Amniotic stem cell (primary cell): ENCODE results near the gene RARRES2.
"Not testable (repeated sequence)": the region's sequence is repeated elsewhere in the genome, so short reads cannot be mapped to it uniquely, and the experiment has no call there.

Experiments
- DNase-seq: peaks from one replicate; lab custom pipeline; 2025; lab: John Stamatoyannopoulos, UW

The RARRES2 gene

DNA sequence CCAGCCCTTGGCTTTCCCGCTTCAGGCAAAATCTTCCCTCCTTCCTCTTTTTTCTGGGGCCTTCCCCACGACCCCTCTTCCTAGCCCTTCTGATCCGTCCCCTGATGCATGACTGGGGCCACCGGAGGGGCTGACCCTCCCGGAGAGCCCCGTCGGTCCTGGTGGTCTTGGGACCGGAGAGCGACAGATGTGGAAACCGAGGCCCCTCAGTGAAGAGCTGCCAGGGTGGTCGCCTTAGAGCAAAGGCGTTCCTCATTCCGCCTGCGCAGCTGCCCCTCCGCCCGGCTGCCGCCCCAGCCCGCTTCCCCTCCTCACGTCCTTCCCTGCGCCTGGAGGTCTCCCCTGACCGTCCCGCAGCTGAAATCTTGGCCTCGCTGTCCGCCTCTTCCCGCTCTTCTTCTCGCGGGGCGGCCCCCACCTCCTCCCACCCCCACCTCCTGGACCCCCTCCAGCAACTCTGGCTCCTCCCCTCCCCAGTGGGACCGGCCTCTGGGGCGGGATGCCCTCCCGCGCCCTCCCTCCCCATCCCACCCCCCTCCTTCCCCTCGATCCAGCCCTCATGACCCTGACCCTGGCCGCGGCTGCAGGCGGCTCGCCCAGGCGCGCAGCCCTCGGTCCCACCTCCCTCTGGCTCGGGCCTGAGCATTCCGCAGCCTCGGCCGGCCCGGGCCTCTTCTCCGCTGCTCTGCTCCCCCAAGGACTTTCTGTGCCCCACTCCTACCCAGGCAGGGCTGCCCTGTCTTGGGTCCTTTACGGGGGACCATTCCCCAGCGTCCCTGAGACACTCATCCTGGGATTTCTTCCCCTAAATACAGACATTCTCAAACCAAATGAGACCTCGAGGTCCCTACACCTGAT lies at the start of gene RARRES2:
Gene RARRES2 (minus strand): TSS at position 367 of the 858 bp plus-strand sequence. CDS start 1,020 bp downstream, outside the sequence.
- no peak for DNase-seq

DNA sequence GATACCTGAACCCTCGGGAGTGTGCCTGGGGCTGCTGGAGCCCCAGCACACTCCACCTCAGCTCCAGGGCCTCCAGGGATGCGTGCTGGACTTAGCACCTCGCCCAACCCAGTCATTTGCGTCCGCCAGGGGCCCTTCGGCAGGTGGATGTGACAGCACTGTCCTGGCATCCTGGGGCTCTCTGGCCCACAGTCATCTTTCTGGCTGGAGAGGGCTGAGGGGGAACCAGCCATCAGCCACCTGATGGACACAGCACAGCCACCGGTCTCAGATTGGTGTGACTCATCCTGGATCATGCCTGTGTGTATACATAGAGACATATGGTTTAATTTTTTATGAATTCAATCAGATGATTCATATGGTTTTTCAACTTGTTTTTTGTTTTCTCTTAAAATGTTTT lies 48.8 kb upstream of the RARRES2 start:
- DNase-seq, result no peak

DNA sequence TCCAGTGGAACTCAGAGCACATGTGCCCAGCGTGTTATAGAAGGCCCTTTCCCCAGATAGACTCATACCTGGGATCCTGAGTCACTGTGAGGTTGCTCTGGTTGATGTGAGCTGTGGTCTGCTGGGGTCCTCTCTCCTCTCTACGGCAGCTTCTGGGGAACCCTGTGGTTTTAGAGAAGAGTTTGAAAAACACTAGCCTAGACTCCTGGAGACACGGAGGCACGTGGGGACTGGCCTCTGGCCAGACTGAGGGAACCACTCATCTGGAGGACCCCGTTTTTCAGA lies 48.0 kb upstream of the RARRES2 start:
- DNase-seq, result no peak

DNA sequence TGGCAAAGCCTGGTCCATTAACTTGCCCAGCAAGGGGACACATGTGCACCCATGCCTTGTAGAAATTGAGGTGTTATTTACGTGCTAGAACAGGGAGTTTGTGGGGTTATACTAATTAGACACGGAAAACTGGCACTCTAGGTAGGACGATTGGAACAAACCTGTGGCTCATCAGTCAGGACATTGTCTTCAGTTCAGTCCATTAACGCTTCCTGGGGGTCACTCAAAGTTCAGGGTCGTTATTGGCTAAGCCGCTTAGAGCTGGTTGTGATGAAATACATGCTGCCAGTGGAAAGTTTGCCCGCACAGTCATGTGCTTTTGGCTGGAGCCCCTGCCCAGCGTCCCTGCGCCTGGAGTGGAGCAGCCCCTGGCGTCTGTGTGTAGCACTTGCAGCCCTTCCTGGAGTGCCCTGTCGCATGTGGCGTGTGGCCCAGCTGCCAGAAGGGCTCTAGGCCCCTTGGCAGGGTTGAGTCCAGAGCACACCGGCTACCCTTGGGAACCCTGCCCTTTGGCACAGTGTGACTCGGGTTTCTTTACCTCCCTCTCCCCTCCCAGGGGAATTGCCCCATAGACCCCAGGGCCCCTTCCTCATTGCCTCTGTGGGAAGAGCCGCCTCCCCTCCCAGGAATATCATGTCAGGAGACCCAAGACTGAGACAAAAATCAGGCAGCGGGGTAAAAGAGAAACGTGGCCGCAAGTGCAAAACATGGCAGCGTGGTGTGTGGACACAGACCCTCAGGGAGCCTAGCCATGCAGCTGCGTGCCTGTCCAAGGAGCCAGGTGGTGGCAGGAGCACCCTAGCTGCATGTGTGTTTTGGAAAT lies 47.5 kb upstream of the RARRES2 start:
- no peak for DNase-seq

DNA sequence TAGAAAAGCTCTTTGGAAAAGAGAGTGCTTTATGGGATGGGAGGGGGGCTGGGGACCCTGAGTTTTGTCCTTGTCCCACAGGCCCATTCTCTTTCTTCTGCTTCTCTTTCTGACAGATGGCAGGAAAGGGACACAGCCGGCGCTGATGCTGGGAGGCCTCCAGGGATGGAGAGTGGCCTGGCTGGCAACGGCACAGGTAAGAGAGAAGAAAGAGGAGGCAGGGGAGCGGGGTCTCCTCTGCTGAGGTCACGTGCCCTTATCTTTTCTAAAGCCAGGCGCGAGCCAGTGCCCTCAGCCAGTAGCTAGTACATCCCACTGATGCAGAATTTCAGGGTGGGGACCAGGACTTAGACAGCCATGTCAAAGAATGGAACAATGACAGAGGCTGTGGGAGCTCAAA lies 46.9 kb upstream of the RARRES2 start:
- DNase-seq, result no peak

DNA sequence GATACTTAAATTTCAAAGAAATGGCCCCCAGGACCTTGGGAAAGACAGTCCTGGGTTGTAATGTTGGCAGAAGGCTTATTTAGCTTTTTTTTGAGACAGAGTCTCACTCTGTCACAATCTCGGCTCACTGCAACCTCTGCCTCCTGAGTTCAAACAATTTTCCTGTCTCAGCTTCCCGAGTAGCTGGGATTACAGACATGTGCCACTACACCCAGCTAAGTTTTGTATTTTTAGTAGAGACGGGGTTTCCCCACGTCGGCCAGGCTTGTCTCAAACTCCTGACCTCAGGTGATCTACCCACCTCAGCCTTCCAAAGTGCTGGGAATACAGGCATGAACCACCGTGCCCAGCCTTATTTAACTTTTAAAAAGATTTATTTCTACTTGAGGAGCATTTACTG lies 44.5 kb upstream of the RARRES2 start:
- not testable (repeated sequence) for DNase-seq

DNA sequence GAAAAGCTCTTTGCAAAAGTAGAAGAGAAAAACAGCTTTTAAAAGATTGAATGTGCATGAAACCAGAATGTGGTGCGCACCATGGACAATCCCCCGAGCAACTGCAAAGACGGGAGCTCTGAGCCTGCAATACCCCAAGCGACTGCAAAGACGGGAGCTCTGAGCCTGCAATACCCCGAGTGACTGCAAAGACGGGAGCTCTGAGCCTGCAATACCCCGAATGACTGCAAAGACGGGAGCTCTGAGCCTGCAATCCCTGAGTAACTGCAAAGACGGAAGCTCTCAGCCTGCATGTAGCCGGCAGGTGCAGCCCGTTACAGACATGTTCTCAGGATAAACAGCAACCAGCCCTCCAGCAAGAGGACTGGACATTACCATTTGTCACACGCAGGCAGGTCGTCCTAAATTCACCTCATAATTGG lies 43.9 kb upstream of the RARRES2 start:
- DNase-seq, result no peak

DNA sequence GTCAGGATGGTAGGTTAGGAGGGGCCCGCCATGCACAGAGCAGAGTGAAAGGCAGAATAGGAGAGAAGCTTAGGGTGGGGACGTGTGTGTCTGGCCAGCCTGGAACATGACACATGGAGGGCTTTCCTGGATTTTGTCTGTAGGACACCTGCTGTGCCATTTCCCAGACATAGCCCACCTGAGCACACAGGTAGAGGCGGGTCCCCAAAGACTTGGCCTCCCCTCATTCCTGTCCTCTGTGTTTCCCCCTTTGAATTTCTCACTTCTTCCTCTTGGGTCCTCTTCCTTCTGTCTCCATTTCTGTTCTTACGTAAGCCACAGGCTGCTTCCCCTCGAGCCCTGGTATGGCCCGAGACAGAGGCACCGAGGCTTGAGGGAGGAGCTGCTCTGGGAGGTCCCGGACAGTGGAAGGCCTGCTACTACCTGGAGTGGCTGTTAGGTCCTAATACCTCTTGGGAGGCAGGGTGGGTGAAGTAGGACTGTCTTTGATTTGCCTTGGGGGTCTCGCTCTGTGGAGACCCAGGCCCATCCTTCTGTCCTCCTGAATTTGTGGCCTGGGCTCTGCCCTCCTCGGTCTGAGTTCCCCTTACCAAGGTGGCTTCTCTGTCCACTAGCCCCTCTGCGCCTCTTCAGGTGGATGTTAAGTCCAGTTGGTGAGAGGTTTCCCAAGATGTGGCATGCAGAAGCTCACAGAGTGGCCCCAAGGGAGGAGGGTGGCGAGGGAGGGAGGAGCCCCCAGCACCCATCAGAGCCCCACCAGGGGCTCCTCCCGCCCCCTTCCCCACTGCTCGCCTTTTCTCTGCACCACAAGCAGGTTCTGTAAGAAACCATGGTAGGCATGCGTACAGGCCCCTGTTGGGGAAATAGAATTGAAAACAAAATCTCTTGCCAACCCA lies 43.2 kb upstream of the RARRES2 start:
- DNase-seq, result no peak

DNA sequence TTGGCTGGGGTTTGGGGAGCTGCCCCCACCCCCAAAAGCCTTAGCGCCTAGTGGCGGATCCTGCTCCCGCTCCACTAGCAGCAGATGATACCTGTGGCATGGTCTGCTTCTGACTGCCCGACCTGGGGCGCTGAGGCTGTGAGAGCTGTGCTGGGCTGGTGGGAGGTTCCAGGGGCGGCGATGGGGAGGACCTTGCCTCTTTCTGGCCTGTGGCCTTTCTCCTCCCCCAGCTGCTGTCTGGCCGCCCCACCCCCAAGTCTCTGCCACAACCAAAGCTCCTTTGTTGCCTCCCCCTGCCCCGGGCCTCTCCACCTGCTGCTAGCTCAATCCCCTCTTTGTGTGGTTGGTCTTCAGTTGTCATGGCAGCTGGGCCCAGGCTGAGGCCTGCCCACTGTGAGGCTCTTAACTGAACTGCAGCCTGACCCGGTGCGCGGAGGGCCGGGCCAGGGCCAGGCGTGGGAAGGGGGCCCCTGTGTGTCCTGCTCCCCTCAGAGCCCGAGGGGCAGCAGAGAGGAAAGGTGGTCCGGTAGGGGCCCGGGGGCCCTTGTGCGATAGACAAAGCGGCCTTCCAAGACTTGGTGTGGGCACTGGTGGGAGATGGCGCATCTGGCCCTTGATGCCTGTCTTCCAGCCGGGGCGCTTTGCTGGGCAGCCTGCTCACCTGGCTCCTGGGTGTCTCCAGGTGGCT lies 42.4 kb upstream of the RARRES2 start:
- no peak for DNase-seq

DNA sequence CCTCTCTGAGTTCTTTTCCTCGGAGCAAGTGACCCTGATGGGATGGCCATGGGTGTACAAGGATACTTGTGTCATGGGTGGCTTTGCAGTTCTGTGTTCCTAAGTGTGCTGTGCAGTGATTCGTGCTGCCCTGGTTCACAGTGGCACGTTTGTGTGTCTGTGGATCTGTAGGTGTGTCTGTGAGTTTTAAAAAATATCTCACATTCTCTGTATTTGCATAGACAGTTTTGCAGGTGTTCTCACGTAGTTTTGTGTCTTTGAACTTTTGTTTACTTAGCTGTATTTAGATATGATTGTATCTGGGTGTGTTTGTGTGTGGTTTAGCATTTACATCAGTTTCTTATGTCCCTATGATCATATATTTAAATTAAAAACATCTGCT lies 41.4 kb upstream of the RARRES2 start:
- no peak for DNase-seq

DNA sequence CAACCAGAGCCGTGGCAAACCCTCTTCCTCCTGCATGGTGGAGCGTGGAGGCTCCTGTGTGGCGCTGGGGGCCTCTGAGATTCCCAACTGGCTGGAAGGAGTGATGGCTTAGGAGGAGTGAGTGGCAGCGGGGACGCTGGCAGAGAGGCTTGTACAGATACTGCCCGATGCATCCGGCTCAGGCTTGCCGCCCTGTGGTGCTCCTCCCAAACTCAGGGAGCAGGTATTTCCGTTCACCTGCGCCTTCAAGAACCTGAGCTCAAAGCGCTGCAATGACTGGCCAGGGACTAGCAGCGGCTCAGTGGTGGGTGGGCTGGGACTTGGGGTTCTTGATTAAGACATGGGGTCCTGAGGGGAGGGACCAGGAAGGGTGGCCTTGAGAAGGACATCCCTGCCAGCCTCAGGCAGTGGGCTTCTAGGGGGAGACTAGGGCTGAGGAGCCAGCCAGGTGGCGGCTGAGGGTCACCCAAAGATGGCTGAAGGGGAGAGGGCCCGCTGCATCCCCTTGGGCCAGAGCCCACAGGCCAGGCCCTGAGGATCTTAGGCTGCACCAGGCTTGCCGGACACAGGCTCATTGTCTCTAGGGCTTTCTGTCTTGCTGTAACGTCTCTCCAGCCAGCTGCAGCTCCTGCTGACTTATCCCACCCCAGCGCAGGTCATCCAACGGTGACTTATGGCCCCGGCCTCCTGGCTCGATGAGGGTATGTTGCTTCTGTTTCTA lies 40.9 kb upstream of the RARRES2 start:
- DNase-seq, result no peak

DNA sequence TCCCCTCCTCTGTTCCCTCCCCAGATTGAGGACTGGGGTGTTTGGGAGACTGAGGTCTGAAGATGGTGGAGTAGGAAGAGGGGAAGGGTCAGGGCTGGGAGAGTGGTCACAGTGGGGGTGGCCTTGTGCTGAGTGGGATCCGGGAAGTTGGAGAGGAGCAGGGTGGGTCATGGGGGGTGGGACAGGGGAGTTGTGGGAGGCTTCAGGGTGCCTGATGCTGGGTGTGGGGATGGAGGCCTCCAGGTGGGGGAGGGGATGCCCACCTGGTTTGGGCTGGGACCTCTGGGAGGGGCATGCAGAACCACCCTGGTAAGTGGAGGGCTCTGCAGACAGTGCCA lies 40.3 kb upstream of the RARRES2 start:
- no peak for DNase-seq

DNA sequence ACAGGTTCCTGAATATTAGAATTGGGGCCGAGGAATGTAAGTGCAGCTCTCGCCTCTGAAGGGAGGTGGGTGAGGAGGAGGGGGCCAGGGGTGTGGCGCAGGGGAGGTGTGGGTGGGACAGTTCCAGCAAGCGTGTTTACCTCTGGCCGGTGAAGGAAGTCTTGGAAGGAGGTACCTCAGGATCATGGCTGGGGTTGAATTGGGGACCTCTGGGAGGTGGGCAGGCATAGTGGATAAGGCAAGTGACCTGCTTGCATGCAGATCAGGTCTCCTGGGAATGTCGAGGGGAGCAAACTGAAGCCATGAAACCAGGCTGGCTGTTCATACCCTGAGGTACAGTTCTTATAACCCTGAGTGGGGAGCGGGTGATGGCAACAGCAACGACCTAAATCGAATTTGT lies 39.7 kb upstream of the RARRES2 start:
- DNase-seq, result no peak

DNA sequence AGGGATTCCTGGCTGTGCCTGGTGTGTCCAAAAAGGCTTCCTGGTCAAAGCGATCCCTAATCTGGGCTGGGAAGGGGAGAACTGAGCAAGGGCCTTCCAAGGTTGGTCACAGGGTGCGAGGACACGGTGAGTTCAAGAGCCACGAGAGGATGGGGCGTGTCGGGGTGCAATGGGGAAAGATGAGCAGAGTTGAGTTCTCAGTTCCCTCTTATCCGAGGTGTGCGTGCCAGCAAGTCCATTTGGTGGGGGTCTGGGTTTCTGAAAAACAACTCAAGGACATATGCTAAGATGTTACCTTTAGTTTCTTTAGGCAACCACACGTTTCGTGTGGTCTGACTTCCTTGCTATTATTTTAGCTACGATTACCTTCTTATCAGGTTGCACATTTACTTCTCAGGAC lies 39.0 kb upstream of the RARRES2 start:
- no peak for DNase-seq

DNA sequence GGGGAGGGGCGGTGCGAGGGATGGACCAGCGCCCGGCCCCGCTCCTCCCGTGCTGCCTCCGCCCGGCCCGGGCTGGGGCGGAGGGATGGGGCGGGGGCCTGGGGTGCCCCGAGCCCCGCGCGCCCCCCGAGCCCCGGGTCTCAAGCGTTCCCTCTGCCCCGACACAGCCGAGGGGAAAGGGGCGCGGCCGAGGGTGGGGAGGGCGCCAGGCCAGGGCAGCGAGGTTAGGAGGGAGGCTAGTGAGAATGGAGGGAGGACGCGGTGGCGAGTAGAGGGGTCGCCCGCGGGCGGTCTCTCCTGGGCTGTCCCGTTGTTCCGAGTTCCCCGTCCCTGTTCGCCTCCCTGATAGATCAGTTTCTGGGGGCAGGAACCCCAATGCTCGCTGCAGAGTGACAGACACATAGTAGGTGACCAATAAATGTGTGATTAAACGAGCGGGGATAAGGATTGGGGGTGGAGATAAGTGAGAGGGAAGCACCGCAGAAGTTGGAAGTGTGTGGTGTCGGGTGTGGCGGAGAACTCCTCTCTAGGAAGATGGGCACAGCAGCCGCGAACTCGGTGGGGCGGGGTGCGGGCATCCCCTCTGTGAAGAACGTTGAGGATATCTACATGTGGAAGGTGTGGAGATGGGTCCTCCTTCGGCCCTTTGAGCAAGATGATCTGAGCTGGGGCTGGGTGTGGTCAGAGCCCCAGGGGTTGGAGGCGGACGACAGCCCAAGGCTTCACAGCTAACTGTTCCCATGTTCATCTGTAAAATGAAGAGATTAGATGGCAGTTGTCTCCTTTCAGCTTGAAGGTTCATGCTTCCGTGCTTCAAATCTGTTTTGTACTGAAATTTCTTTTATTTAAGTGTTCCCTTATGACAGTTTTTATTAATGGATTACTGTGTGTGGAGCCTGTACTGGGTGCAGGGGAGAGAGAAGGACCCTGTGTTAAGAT lies 38.3 kb upstream of the RARRES2 start:
- no peak for DNase-seq

DNA sequence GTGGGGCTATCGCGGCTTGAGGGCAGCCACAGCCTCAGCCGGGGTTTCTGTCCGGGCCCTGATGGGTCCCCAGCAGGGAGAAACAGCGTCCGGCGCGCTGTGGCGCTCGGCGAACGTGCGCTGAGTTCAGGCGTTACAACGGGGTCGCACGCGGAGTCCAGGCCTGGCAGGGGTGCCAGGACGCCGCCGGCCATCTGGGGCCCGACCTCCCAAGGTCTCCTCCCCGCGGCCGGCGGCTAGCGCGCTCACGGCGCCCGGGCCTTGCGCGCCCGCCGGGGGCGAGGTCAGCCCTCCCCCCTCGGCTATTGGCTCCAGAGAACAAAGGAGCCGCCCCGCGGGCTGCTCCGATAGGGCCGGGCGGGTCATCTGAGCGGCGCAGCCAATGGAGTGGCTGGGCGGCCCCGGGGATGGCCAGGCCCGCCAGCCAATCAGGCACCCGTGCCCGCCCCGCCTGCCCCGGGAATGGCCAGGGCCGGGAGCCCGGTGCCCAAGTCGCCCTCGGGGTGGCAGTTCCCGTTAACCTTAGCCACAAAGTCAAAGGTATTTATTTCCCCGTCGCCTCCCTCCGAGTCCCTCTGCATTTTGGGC lies 37.5 kb upstream of the RARRES2 start, which contains the start of gene ZNF775:
Gene ZNF775 (plus strand): TSS at position 478 of the 588 bp plus-strand sequence. CDS start 9,141 bp downstream, outside the sequence.
- DNase-seq, result peak; percentile 89

DNA sequence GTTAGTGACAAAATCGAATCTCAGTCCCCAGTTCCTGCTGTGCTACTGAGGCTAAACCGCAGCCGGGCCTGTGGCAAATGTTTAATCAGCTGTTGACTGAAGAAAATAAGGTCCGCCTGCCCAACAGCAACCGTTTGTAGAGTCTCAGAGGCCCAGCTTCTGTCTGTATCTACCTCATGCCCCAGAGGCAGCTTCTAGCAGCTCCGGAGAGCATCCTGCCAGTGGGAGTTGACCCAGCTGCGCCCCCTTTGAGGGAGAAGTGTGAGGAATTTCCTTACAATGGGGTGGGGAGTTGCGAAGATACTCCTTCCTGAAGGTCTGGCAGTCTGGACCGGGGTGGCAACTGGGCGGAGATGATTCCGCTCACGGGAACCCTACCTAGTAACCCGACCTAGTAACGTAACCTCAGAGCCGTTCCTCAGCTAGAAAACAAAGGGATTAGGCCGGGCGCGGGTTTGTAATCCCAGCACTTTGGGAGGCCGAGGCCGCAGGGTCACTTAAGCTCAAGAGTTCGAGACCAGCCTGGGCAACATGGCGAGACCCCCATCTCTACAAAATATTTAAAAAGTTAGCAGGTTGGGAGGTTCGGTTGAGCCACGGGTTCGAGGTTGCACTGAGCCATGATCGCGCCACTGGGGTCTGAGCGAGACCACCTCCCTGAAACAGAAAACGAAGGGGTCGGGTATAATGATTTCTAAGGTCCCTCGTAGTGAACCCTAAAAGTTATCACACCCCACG lies 36.9 kb upstream of the RARRES2 start:
- no peak for DNase-seq

DNA sequence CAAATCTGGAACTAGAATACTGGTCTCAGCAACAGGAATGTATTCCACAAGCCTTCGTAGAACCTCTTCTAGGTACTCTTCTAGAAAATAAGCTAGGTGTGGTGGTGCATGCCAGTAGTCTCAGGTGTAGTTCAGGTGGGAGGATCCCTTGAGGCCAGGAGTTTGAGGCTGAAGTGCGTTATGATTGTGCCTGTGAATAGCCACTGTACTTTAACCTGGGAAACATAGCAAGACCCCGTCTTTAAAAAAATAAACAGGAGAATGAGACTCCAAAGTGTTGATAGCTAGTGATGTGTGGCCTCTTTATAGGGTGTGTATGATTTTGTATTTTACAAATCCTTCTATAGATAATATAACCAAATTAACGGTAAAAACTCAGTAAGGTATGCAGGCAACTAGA lies 36.2 kb upstream of the RARRES2 start:
- no peak for DNase-seq

DNA sequence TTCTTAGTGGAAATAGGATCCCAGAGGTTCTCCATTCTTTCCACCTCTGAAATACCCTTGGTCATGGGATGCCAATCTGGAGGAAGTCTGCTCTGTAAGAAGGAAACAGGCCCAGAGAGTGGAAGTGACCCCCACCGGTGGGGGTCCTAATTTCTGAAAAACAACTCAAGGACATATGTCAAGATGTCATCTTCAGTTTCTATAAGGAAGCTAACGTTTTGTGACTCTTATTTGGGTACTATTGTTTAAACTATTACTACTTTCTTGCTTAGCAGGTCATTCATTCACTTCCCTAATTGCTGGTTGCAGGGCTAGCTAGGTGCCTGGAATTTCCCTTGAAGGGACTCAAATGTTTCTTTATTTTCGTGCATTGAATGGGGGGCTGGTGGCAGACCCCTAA lies 35.8 kb upstream of the RARRES2 start:
- no peak for DNase-seq
